HepG2 (cell line): ENCODE data around the gene PSMD3. TPM values are rescaled to one million over a fixed set of nuclear protein-coding genes. Genes with fewer than 3 reads are reported as not detected.

Source experiments
- ATAC-seq: fragments of 200-7000 bp; cut with Tn5 transposase; 3 replicates; pipeline ENCODE4 v1.9.1; 2020; ENCODE audit warnings: mild to moderate bottlenecking, moderate library complexity
- BruUV-seq: library from RNA; stranded (reverse); fragments of 400-500 nt; replicated peaks from 2 replicates; lab custom pipeline; 2021; lab: Mats Ljungman, UMichigan
- CTCF ChIA-PET: fragments of 300-600 bp; formaldehyde crosslinking; extraction: SDS; loops from one replicate; lab custom pipeline; 2021; ENCODE audit warnings: low total read pairs, inconsistent platforms, low intra/inter-chr PET ratio; lab: Yijun Ruan, JAX
- POLR2A ChIA-PET: fragments of 350-600 bp; sonication (Branson Sonifier 250); formaldehyde crosslinking; loops from one replicate; lab custom pipeline; 2020; ENCODE audit warnings: antibody characterized with exemption, inconsistent platforms; lab: Yijun Ruan, JAX
- DNase-seq: peaks from one replicate; pipeline ENCODE4 v3.0.0-alpha.2; 2015; ENCODE audit warnings: low spot score
- FAIRE-seq: peaks from 3 replicates; lab custom pipeline; 2011; peaks lifted over from hg19 to GRCh38; lab: Jason Lieb, UNC
- H2AFZ ChIP-seq: one replicate; pipeline ENCODE4 v1.6.1; 2011; ENCODE audit warnings: low read length, inconsistent platforms
- H3K27ac ChIP-seq: fragments of 300-600 bp; 3 replicates; pipeline ENCODE4 v1.8.0; 2011; ENCODE audit warnings: mixed run types, mild to moderate bottlenecking, mixed read lengths, low read length, inconsistent platforms; ENCODE audit not compliant: insufficient read depth; ENCODE audit errors: extremely low read length
- H3K27me3 ChIP-seq, 2 experiments: fragments of 200-600 bp in 1 of 2; 2 replicates in 1 of 2; 3 replicates in 1 of 2; pipeline versions ENCODE4 v1.6.0 to v1.8.0; 2011; ENCODE audit warnings: low read length in 2 of 2, mild to moderate bottlenecking in 2 of 2, moderate library complexity in 2 of 2, inconsistent platforms in 1 of 2; ENCODE audit not compliant: insufficient read depth in 2 of 2, control insufficient read depth in 1 of 2
- H3K36me3 ChIP-seq, 2 experiments: fragments of 200-600 bp in 1 of 2; replicated peaks in 1 of 2; 2 replicates in 1 of 2; 3 replicates in 1 of 2; pipeline versions ENCODE4 v1.5.1 to v1.8.0; 2011; ENCODE audit warnings: low read length in 2 of 2, inconsistent platforms in 1 of 2; ENCODE audit not compliant: insufficient read depth in 2 of 2, control insufficient read depth in 1 of 2
- H3K4me1 ChIP-seq: 2 replicates; pipeline ENCODE4 v1.5.1; 2012; ENCODE audit warnings: low read length, inconsistent platforms; ENCODE audit not compliant: insufficient read depth
- H3K4me2 ChIP-seq: 2 replicates; pipeline ENCODE4 v1.6.0; 2011; ENCODE audit warnings: low read depth, low read length, inconsistent platforms
- H3K4me3 ChIP-seq, 3 experiments: fragments of 200-600 bp in 1 of 3; sonication (generic), shearing (Covaris generic) in 1 of 3; replicated peaks in 1 of 3; 2 replicates each; pipeline ENCODE4 v1.5.1; 2011 to 2016; ENCODE audit warnings: low read length in 3 of 3, inconsistent platforms in 2 of 3, low read depth in 2 of 3, mild to moderate bottlenecking in 2 of 3, control low read depth in 1 of 3, mixed read lengths in 1 of 3; ENCODE audit not compliant: insufficient read depth in 1 of 3
- H3K79me2 ChIP-seq: one replicate; pipeline ENCODE4 v1.6.1; 2011; ENCODE audit warnings: low read length, inconsistent platforms; ENCODE audit not compliant: insufficient read depth
- H3K9ac ChIP-seq: 2 replicates; pipeline ENCODE4 v1.6.0; 2011; ENCODE audit warnings: mild to moderate bottlenecking, low read depth, low read length, inconsistent platforms; ENCODE audit not compliant: insufficient read depth
- H3K9me3 ChIP-seq: 2 replicates; pipeline ENCODE4 v1.5.1; 2012; ENCODE audit warnings: mild to moderate bottlenecking, low read length
- H4K20me1 ChIP-seq: 2 replicates; pipeline ENCODE4 v1.6.0; 2011; ENCODE audit warnings: inconsistent platforms, mild to moderate bottlenecking, low read length, moderate library complexity; ENCODE audit not compliant: insufficient read depth
- ATF7 ChIP-seq, 2 experiments: fragments of 450-650 bp in 1 of 2; sonication (generic) in 1 of 2; formaldehyde crosslinking in 1 of 2; IDR thresholded peaks; 2 replicates each; pipeline versions ENCODE4 v1.4.0 to v1.6.1; 2016 to 2020; ENCODE audit warnings: antibody characterized with exemption in 1 of 2, mild to moderate bottlenecking in 1 of 2, missing genetic modification reagents in 1 of 2
- CBX2 ChIP-seq, 2 experiments: fragments of 200-600 bp in 1 of 2; sonication (generic); formaldehyde crosslinking in 1 of 2; IDR thresholded peaks; 2 replicates each; pipeline versions ENCODE4 v1.7.0 to v1.8.1; 2018 to 2022; ENCODE audit warnings: low read depth in 2 of 2, low read length in 1 of 2, mild to moderate bottlenecking in 1 of 2, missing genetic modification reagents in 1 of 2
- SP2 ChIP-seq: sonication (generic); formaldehyde crosslinking; IDR thresholded peaks from 2 replicates; pipeline ENCODE4 v1.5.1; 2020; ENCODE audit warnings: mild to moderate bottlenecking, missing genetic modification reagents
- ZNF292 ChIP-seq: sonication (generic); formaldehyde crosslinking; IDR thresholded peaks from 2 replicates; pipeline ENCODE4 v1.8.1; 2022; ENCODE audit warnings: mild to moderate bottlenecking, low read depth, missing genetic modification reagents, borderline replicate concordance
- ZNF605 ChIP-seq: sonication (generic); formaldehyde crosslinking; IDR thresholded peaks from 2 replicates; pipeline ENCODE4 v1.8.0; 2022; ENCODE audit warnings: mild to moderate bottlenecking, missing genetic modification reagents
- ZNF839 ChIP-seq: sonication (generic); formaldehyde crosslinking; IDR thresholded peaks from 2 replicates; pipeline ENCODE4 v1.4.0; 2020; ENCODE audit warnings: missing genetic modification reagents, mild to moderate bottlenecking, borderline replicate concordance
- ZNF850 ChIP-seq: sonication (generic); formaldehyde crosslinking; conservative IDR thresholded peaks from 2 replicates; pipeline ENCODE4 v1.9.0; 2021; ENCODE audit warnings: mild to moderate bottlenecking, missing genetic modification reagents
- WGBS: methylation state at CpG from one replicate; pipeline ENCODE4 v1.1.6; 2017; ENCODE audit warnings: low lambda C conversion rate; 5-methylcytosine and 5-hydroxymethylcytosine counted together
- in situ Hi-C: cut with HindIII; loops from 2 replicates; pipeline ENCODE4 v1.10.0; 2017; ENCODE audit warnings: low pct_unique_long_range_greater_than_20kb; ENCODE audit not compliant: extremely low pct_ligation_motif_present
- intact Hi-C: fragments of 100-400 bp; cut with micrococcal nuclease; formaldehyde crosslinking; loops from one replicate; pipeline ENCODE4 v1.10.0; 2022; ENCODE audit not compliant: unreplicated experiment
- polyA plus RNA-seq, 8 experiments: library from polyadenylated mRNA; depleted of rRNA in 3 of 8; stranded (reverse) in 7 of 8; unstranded in 1 of 8; fragments of >200 nt; fragmentation: Illumina TruSeq in 4 of 8; extraction: Trizol in 4 of 8; gene quantifications; 2 replicates each; pipeline versions ENCODE4 v1.2.1 to v1.2.3, GENCODE V29; 2011 to 2016; ENCODE audit warnings: low read depth in 4 of 8, missing spikeins in 1 of 8, mixed read lengths in 1 of 8; ENCODE audit not compliant: insufficient read depth in 1 of 8
- total RNA-seq, 5 experiments: library from RNA; depleted of rRNA; stranded (reverse); fragments of >200 nt; fragmentation: Illumina TruSeq; extraction: Trizol; gene quantifications; 2 replicates each; pipeline ENCODE4 v1.2.3, GENCODE V29; 2016; ENCODE audit warnings: low read depth in 1 of 5
- TF ChIP-seq, protein P1 (sequence below): IDR thresholded peaks from 2 replicates; pipeline ENCODE4 v1.6.1; 2016; ENCODE audit warnings: low read depth, borderline replicate concordance
- TF ChIP-seq, protein P2 (sequence below), 2 experiments: fragments of 450-650 bp in 1 of 2; sonication (generic) in 1 of 2; formaldehyde crosslinking; IDR thresholded peaks; 2 replicates each; pipeline versions ENCODE4 v1.5.0 to v1.8.0; 2020 to 2022; ENCODE audit warnings: mild to moderate bottlenecking in 1 of 2, missing genetic modification reagents in 1 of 2
- TF ChIP-seq, protein P3 (sequence below): sonication (generic); formaldehyde crosslinking; IDR thresholded peaks from 2 replicates; pipeline ENCODE4 v1.5.1; 2020; ENCODE audit warnings: mild to moderate bottlenecking, missing genetic modification reagents, moderate library complexity
- TF ChIP-seq, protein P4 (sequence below): sonication (generic); formaldehyde crosslinking; IDR thresholded peaks from 2 replicates; pipeline ENCODE4 v1.5.0; 2020; ENCODE audit warnings: mild to moderate bottlenecking, missing genetic modification reagents, borderline replicate concordance

The PSMD3 gene
- total and polyA plus RNA-seq, 2 of the 13 experiments (the other 11 are each of a cell fraction or from before 2014, with no cell fraction given), result 97.4 to 146 TPM

DNA sequence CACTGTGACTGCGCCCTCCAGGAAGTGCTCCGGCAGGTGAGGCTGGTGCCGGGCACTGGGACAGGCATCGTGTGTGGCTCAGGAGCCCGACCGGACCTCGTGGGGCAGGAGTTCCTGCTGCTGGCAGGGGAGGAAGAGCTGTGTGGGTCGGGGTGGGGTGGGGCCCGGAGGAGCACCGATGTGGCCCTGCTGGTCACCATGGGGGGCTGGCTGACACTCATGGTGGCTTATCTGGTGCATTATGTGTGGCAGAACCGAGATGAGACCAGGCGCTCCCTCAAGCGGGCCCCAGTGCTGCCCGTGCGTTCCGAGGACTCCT is 36.3 kb upstream of the PSMD3 start (continued):
- TF ChIP-seq CBX2 (IDR thresholded peaks at IDR 0.05; ENCODE audit: low read depth, low read length), result no peak
- no peak for TF ChIP-seq CBX2 (CRISPR knock-in tag; IDR thresholded peaks at IDR 0.05; ENCODE audit: low read depth)
- TF ChIP-seq ZNF850, result no peak
- TF ChIP-seq, protein P1, sequence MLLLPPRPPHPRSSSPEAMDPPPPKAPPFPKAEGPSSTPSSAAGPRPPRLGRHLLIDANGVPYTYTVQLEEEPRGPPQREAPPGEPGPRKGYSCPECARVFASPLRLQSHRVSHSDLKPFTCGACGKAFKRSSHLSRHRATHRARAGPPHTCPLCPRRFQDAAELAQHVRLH, result no peak
- no peak for TF ChIP-seq ZNF605 (CRISPR knock-in tag)
- TF ChIP-seq SP2 (CRISPR knock-in tag), result no peak
- TF ChIP-seq, all 625 proteins: peak for 0

DNA sequence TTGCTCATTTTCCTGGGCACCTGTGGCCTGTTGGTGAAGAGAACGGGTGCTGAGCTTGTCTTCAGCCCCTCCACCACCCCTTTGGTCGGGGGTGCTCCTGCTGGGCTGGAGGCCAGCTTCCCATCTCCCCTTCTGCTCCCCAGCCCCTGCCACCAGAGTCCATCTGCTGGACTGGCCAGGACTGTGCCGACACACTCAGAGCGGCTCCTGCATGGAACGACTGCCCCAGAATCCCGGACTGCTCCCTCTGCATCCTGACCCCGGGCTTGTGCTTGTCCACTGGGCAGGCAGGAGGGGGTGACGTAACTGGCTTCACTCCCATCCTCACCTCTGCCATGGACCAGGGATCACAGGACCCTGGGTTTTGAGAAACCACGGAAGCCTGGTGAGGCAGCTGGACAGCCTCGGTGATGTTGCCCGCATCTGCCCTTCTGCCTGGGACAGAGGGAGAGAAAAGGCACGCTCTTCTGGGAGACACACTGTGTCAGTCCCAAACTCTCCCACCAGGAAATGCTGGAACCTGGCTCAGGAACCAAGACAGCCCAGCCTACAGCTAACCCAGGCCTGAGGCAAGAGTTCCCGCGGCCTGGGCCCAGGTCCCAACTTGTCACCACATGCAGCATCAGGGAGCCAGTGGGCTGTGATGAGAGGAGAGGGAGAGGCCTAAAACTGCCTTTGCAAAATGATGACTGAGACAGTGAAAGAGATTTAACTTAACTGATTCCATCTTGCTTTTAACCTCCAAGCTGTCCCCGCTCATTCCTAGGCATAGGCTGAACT is 33.9 kb upstream of the PSMD3 start:
- in situ Hi-C loops, result no loop called here
- BruUV-seq, result no TSS peak
- no peaks in the 10 kb centered on the region for H3K79me2 ChIP-seq
- no peak overlapping the region for H3K4me3 ChIP-seq
- 51% methylated on average over 14 of the region's 15 CpGs for WGBS
- H4K20me1 ChIP-seq, result no peaks in the 10 kb centered on the region
- intact Hi-C loops, result no loop called here
- H3K4me2 ChIP-seq, result no peak overlapping the region
- H3K27me3 ChIP-seq, result peaks cover 16 to 37% of the 10 kb centered on the region in 2 experiments; a peak in 3 of 5 replicates
- H3K9ac ChIP-seq, result no peak overlapping the region
- CTCF ChIA-PET, result no interaction called here
- no peak overlapping the region for H3K27ac ChIP-seq
- H3K36me3 ChIP-seq, result no peaks in the 10 kb centered on the region
- H2AFZ ChIP-seq, result no peak overlapping the region
- POLR2A ChIA-PET, result interaction anchor here (1.6 to 1.7 kb wide), 2 partner anchors 19 to 20 kb away, joined by 5 to 7 read pairs; partner anchors contain the start of genes LRRC3C and ORMDL3
- ATAC-seq (peak; percentile 11; the same call in 2 of the 3 replicates), DNase-seq (no peak), FAIRE-seq (no peak)
- no peaks in the 10 kb centered on the region for H3K9me3 ChIP-seq
- H3K4me1 ChIP-seq, result peaks cover 47% of the 10 kb centered on the region
- TF ChIP-seq ATF7 (IDR thresholded peaks at IDR 0.05) (peak; percentile 54; the same call in 1 of the 2 replicates), ATF7 (CRISPR knock-in tag; IDR thresholded peaks at IDR 0.05) (no peak), ZNF292 (CRISPR knock-in tag) (no peak), ZNF839 (CRISPR knock-in tag) (no peak)
- TF ChIP-seq, protein P2, sequence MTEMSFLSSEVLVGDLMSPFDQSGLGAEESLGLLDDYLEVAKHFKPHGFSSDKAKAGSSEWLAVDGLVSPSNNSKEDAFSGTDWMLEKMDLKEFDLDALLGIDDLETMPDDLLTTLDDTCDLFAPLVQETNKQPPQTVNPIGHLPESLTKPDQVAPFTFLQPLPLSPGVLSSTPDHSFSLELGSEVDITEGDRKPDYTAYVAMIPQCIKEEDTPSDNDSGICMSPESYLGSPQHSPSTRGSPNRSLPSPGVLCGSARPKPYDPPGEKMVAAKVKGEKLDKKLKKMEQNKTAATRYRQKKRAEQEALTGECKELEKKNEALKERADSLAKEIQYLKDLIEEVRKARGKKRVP (CRISPR knock-in tag; IDR thresholded peaks at IDR 0.05), result no peak
- TF ChIP-seq, protein P3, sequence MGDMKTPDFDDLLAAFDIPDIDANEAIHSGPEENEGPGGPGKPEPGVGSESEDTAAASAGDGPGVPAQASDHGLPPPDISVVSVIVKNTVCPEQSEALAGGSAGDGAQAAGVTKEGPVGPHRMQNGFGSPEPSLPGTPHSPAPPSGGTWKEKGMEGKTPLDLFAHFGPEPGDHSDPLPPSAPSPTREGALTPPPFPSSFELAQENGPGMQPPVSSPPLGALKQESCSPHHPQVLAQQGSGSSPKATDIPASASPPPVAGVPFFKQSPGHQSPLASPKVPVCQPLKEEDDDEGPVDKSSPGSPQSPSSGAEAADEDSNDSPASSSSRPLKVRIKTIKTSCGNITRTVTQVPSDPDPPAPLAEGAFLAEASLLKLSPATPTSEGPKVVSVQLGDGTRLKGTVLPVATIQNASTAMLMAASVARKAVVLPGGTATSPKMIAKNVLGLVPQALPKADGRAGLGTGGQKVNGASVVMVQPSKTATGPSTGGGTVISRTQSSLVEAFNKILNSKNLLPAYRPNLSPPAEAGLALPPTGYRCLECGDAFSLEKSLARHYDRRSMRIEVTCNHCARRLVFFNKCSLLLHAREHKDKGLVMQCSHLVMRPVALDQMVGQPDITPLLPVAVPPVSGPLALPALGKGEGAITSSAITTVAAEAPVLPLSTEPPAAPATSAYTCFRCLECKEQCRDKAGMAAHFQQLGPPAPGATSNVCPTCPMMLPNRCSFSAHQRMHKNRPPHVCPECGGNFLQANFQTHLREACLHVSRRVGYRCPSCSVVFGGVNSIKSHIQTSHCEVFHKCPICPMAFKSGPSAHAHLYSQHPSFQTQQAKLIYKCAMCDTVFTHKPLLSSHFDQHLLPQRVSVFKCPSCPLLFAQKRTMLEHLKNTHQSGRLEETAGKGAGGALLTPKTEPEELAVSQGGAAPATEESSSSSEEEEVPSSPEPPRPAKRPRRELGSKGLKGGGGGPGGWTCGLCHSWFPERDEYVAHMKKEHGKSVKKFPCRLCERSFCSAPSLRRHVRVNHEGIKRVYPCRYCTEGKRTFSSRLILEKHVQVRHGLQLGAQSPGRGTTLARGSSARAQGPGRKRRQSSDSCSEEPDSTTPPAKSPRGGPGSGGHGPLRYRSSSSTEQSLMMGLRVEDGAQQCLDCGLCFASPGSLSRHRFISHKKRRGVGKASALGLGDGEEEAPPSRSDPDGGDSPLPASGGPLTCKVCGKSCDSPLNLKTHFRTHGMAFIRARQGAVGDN (CRISPR knock-in tag), result 0 out of 2 replicates have a peak, but pooled peaks have one; percentile 3
- TF ChIP-seq, protein P4, sequence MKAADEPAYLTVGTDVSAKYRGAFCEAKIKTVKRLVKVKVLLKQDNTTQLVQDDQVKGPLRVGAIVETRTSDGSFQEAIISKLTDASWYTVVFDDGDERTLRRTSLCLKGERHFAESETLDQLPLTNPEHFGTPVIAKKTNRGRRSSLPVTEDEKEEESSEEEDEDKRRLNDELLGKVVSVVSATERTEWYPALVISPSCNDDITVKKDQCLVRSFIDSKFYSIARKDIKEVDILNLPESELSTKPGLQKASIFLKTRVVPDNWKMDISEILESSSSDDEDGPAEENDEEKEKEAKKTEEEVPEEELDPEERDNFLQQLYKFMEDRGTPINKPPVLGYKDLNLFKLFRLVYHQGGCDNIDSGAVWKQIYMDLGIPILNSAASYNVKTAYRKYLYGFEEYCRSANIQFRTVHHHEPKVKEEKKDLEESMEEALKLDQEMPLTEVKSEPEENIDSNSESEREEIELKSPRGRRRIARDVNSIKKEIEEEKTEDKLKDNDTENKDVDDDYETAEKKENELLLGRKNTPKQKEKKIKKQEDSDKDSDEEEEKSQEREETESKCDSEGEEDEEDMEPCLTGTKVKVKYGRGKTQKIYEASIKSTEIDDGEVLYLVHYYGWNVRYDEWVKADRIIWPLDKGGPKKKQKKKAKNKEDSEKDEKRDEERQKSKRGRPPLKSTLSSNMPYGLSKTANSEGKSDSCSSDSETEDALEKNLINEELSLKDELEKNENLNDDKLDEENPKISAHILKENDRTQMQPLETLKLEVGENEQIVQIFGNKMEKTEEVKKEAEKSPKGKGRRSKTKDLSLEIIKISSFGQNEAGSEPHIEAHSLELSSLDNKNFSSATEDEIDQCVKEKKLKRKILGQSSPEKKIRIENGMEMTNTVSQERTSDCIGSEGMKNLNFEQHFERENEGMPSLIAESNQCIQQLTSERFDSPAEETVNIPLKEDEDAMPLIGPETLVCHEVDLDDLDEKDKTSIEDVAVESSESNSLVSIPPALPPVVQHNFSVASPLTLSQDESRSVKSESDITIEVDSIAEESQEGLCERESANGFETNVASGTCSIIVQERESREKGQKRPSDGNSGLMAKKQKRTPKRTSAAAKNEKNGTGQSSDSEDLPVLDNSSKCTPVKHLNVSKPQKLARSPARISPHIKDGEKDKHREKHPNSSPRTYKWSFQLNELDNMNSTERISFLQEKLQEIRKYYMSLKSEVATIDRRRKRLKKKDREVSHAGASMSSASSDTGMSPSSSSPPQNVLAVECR (CRISPR knock-in tag), result no peak
